Activated T-cell treated with anti-CD3 and anti-CD28 coated beads, Interleukin-2, amount 50 U/mL, for 24 hours (primary cell): ENCODE measurements around the gene AVEN.

ENCODE experiments used
- DNase-seq: peaks from one replicate; pipeline ENCODE4 v3.0.0-alpha.2; 2020
- H3K27ac Mint-ChIP-seq: 2 replicates; pipeline ENCODE4 v1.8.0; 2020; ENCODE audit warnings: mild to moderate bottlenecking, mixed read lengths
- H3K27me3 Mint-ChIP-seq: 2 replicates; pipeline ENCODE4 v1.8.0; 2020; ENCODE audit warnings: mixed read lengths
- H3K36me3 Mint-ChIP-seq: 2 replicates; pipeline ENCODE4 v1.8.0; 2020; ENCODE audit warnings: low read depth, mixed read lengths
- H3K4me1 Mint-ChIP-seq: 2 replicates; pipeline ENCODE4 v1.8.0; 2020; ENCODE audit warnings: low read depth, mixed read lengths
- H3K4me3 Mint-ChIP-seq: 2 replicates; pipeline ENCODE4 v1.8.0; 2020; ENCODE audit warnings: mild to moderate bottlenecking, moderate library complexity, mixed read lengths
- H3K9me3 Mint-ChIP-seq: 2 replicates; pipeline ENCODE4 v1.8.0; 2020; ENCODE audit warnings: mixed read lengths

Gene AVEN

GRCh38 chr15:33985751-33986150 lies 53.3 kb downstream of the AVEN start:
- Mint-ChIP-seq H3K27ac (no peak overlapping the region), H3K36me3 (no peaks in the 10 kb centered on the region), H3K4me1 (no peaks in the 10 kb centered on the region), H3K9me3 (no peaks in the 10 kb centered on the region), H3K27me3 (no peaks in the 10 kb centered on the region), H3K4me3 (no peak overlapping the region)
- DNase-seq = no peak

- Mint-ChIP-seq H3K4me1 (no peaks in the 10 kb centered on the region), H3K9me3 (no peaks in the 10 kb centered on the region), H3K36me3 (no peaks in the 10 kb centered on the region), H3K27ac (no peak overlapping the region), H3K4me3 (no peak overlapping the region), H3K27me3 (no peaks in the 10 kb centered on the region)
- DNase-seq = no peak
Measured at GRCh38 chr15:33985287-33985686, 53.7 kb downstream of the AVEN start.

- Mint-ChIP-seq H3K9me3 (no peaks in the 10 kb centered on the region), H3K27ac (no peak overlapping the region), H3K4me1 (no peaks in the 10 kb centered on the region), H3K36me3 (no peaks in the 10 kb centered on the region), H3K4me3 (no peak overlapping the region), H3K27me3 (no peaks in the 10 kb centered on the region)
- no peak for DNase-seq
Measured at GRCh38 chr15:33982516-33982915, 56.5 kb downstream of the AVEN start.

- H3K4me3 Mint-ChIP-seq = no peak overlapping the region
- no peaks in the 10 kb centered on the region for H3K36me3 Mint-ChIP-seq
- H3K27me3 Mint-ChIP-seq = no peaks in the 10 kb centered on the region
- no peak for DNase-seq
- H3K27ac Mint-ChIP-seq = no peak overlapping the region
- no peaks in the 10 kb centered on the region for H3K4me1 Mint-ChIP-seq
- H3K9me3 Mint-ChIP-seq = no peaks in the 10 kb centered on the region
Measured at GRCh38 chr15:33980159-33980558, 58.8 kb downstream of the AVEN start.

- Mint-ChIP-seq H3K36me3 (no peaks in the 10 kb centered on the region), H3K27me3 (no peaks in the 10 kb centered on the region), H3K4me1 (no peaks in the 10 kb centered on the region), H3K27ac (no peak overlapping the region), H3K4me3 (no peak overlapping the region), H3K9me3 (no peaks in the 10 kb centered on the region)
- DNase-seq = no peak
Measured at GRCh38 chr15:33975022-33975565, 63.9 kb downstream of the AVEN start.

GRCh38 chr15:33971811-33972210 lies 67.2 kb downstream of the AVEN start:
- Mint-ChIP-seq H3K4me3 (no peak overlapping the region), H3K36me3 (no peaks in the 10 kb centered on the region), H3K9me3 (no peaks in the 10 kb centered on the region), H3K27ac (no peak overlapping the region), H3K4me1 (no peaks in the 10 kb centered on the region), H3K27me3 (no peaks in the 10 kb centered on the region)
- no peak for DNase-seq

- H3K27me3 Mint-ChIP-seq = no peaks in the 10 kb centered on the region
- no peak overlapping the region for H3K4me3 Mint-ChIP-seq
- no peaks in the 10 kb centered on the region for H3K9me3 Mint-ChIP-seq
- no peak for DNase-seq
- H3K36me3 Mint-ChIP-seq = no peaks in the 10 kb centered on the region
- no peak overlapping the region for H3K27ac Mint-ChIP-seq
- H3K4me1 Mint-ChIP-seq = no peaks in the 10 kb centered on the region
Measured at GRCh38 chr15:33968821-33969220, 70.2 kb downstream of the AVEN start.

GRCh38 chr15:33968224-33968623 lies 70.8 kb downstream of the AVEN start, which contains the start of gene CHRM5:
Gene CHRM5, plus strand, starts transcription at chr15:33968497. Its CDS starts 94,221 bp downstream, at chr15:34062718.
- H3K36me3 Mint-ChIP-seq = no peaks in the 10 kb centered on the region
- H3K27me3 Mint-ChIP-seq = no peaks in the 10 kb centered on the region
- no peak within 1 kb of the TSS for H3K4me3 Mint-ChIP-seq
- no peak for DNase-seq
- no peaks in the 10 kb centered on the region for H3K4me1 Mint-ChIP-seq
- no peak within 1 kb of the TSS for H3K27ac Mint-ChIP-seq
- H3K9me3 Mint-ChIP-seq = no peaks in the 10 kb centered on the region

- H3K4me1 Mint-ChIP-seq = no peaks in the 10 kb centered on the region
- no peak for DNase-seq
- H3K27me3 Mint-ChIP-seq = no peaks in the 10 kb centered on the region
- no peaks in the 10 kb centered on the region for H3K36me3 Mint-ChIP-seq
- H3K9me3 Mint-ChIP-seq = no peaks in the 10 kb centered on the region
- H3K4me3 Mint-ChIP-seq = no peak overlapping the region
- no peak overlapping the region for H3K27ac Mint-ChIP-seq
Measured at GRCh38 chr15:33964665-33965040, 74.4 kb downstream of the AVEN start.

GRCh38 chr15:33963831-33964664 lies 75.0 kb downstream of the AVEN start:
- no peak for DNase-seq
- Mint-ChIP-seq H3K9me3 (no peaks in the 10 kb centered on the region), H3K4me3 (no peak overlapping the region), H3K27me3 (no peaks in the 10 kb centered on the region), H3K4me1 (no peaks in the 10 kb centered on the region), H3K36me3 (no peaks in the 10 kb centered on the region), H3K27ac (no peak overlapping the region)

- Mint-ChIP-seq H3K4me1 (peaks cover 7% of the 10 kb centered on the region), H3K4me3 (no peak overlapping the region)
Measured at GRCh38 chr15:33960549-33960935, 78.5 kb downstream of the AVEN start.

GRCh38 chr15:33959844-33960548 lies 79.0 kb downstream of the AVEN start:
- Mint-ChIP-seq H3K9me3 (no peaks in the 10 kb centered on the region), H3K27ac (no peak overlapping the region), H3K4me3 (no peak overlapping the region), H3K36me3 (no peaks in the 10 kb centered on the region), H3K27me3 (no peaks in the 10 kb centered on the region), H3K4me1 (peaks cover 7% of the 10 kb centered on the region)
- DNase-seq = no peak

More at GRCh38 chr15:33960549-33960935, 78.5 kb downstream of the AVEN start:
- H3K27ac Mint-ChIP-seq = no peak overlapping the region
- H3K27me3 Mint-ChIP-seq = no peaks in the 10 kb centered on the region
- no peaks in the 10 kb centered on the region for H3K36me3 Mint-ChIP-seq
- no peak for DNase-seq
- no peaks in the 10 kb centered on the region for H3K9me3 Mint-ChIP-seq

GRCh38 chr15:33956397-33956796 lies 82.6 kb downstream of the AVEN start:
- H3K4me3 Mint-ChIP-seq = no peak overlapping the region
- H3K27ac Mint-ChIP-seq = no peak overlapping the region
- no peaks in the 10 kb centered on the region for H3K27me3 Mint-ChIP-seq
- peaks cover 13% of the 10 kb centered on the region for H3K4me1 Mint-ChIP-seq
- no peaks in the 10 kb centered on the region for H3K36me3 Mint-ChIP-seq
- H3K9me3 Mint-ChIP-seq = no peaks in the 10 kb centered on the region
- DNase-seq = no peak

GRCh38 chr15:33955945-33956344 lies 83.1 kb downstream of the AVEN start:
- no peak for DNase-seq
- no peaks in the 10 kb centered on the region for H3K27me3 Mint-ChIP-seq
- H3K4me1 Mint-ChIP-seq = peaks cover 13% of the 10 kb centered on the region
- no peaks in the 10 kb centered on the region for H3K9me3 Mint-ChIP-seq
- no peak overlapping the region for H3K4me3 Mint-ChIP-seq
- no peak overlapping the region for H3K27ac Mint-ChIP-seq
- no peaks in the 10 kb centered on the region for H3K36me3 Mint-ChIP-seq

GRCh38 chr15:33946152-33946551 lies 92.9 kb downstream of the AVEN start:
- Mint-ChIP-seq H3K4me3 (no peak overlapping the region), H3K27me3 (no peaks in the 10 kb centered on the region), H3K9me3 (no peaks in the 10 kb centered on the region), H3K4me1 (no peaks in the 10 kb centered on the region), H3K27ac (no peak overlapping the region), H3K36me3 (peaks cover 5% of the 10 kb centered on the region)
- DNase-seq = no peak
